ENCODE measurements around the gene RETREG3. TPM values are rescaled to one million over a fixed set of nuclear protein-coding genes. Genes with fewer than 3 reads are reported as not detected.
A peak's percentile ranks its signal among the peaks of the same experiment; 100 is the strongest.

The RETREG3 gene
- total and polyA plus RNA-seq, 2 of the 13 experiments (the other 11 are each of a cell fraction or from before 2014, with no cell fraction given): 47.0 to 55.8 TPM

DNA sequence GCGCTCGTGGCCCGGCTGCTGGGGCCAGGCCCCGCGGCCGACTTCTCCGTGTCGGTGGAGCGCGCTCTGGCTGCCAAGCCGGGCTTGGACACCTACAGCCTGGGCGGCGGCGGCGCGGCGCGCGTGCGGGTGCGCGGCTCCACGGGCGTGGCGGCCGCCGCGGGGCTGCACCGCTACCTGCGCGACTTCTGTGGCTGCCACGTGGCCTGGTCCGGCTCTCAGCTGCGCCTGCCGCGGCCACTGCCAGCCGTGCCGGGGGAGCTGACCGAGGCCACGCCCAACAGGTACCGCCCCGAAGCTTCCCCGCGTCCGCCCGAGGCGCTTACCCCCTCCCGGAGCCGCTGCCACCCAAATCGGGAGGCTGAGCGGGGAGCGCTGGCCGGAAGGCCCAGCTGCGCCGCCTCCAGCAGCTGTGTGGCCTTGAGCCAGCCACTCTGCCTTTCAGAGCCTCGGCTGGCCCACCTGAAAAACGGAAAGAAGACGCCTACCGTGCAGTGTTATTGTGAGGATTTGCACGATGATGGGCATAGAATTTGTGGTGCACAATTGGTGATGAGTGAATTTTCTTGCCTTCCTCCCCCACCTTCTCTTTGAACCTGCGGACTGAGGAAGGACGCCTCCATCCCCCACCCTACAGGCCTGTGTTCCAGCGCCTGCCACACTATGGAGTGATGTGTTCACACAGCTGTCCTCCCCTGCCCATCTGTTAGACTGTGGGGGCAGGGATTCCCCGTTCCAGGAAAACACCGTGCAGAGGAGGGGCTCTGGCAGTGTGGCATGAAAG, 72.6 kb downstream of the RETREG3 start (continued):
- TF ChIP-seq ZNF24 (IDR thresholded peaks at IDR 0.05) (no peak), FOXA1 (IDR thresholded peaks at IDR 0.05) (no peak), FOXA1 (CRISPR knock-in tag; IDR thresholded peaks at IDR 0.05) (peak; percentile 31), ZNF782 (CRISPR knock-in tag; IDR thresholded peaks at IDR 0.05; ENCODE audit: borderline replicate concordance) (peak; percentile 30; the same call in 1 of the 2 replicates), NFIC (IDR thresholded peaks at IDR 0.05; ENCODE audit: low read length) (no peak), ZNF335 (CRISPR knock-in tag; IDR thresholded peaks at IDR 0.05) (no peak; the same call in 1 of the 2 replicates), EEA1 (CRISPR knock-in tag; IDR thresholded peaks at IDR 0.05; ENCODE audit: borderline replicate concordance) (no peak), NBN (conservative IDR thresholded peaks at IDR 0.05) (no peak), KLF13 (CRISPR knock-in tag; IDR thresholded peaks at IDR 0.05) (no peak; the same call in 1 of the 2 replicates), KLF12 (CRISPR knock-in tag; IDR thresholded peaks at IDR 0.05; ENCODE audit: borderline replicate concordance) (0 out of 2 replicates have a peak, but pooled peaks have one; percentile 31), MAF1 (CRISPR knock-in tag; IDR thresholded peaks at IDR 0.05; ENCODE audit: borderline replicate concordance) (peak; percentile 48; the same call in 1 of the 2 replicates), KLF15 (CRISPR knock-in tag; IDR thresholded peaks at IDR 0.05; ENCODE audit: borderline replicate concordance) (no peak), TGIF2 (CRISPR knock-in tag; IDR thresholded peaks at IDR 0.05) (no peak), ZSCAN21 (CRISPR knock-in tag; IDR thresholded peaks at IDR 0.05; ENCODE audit: borderline replicate concordance) (peak; percentile 35; the same call in 1 of the 2 replicates)
- TF ChIP-seq, protein P1, sequence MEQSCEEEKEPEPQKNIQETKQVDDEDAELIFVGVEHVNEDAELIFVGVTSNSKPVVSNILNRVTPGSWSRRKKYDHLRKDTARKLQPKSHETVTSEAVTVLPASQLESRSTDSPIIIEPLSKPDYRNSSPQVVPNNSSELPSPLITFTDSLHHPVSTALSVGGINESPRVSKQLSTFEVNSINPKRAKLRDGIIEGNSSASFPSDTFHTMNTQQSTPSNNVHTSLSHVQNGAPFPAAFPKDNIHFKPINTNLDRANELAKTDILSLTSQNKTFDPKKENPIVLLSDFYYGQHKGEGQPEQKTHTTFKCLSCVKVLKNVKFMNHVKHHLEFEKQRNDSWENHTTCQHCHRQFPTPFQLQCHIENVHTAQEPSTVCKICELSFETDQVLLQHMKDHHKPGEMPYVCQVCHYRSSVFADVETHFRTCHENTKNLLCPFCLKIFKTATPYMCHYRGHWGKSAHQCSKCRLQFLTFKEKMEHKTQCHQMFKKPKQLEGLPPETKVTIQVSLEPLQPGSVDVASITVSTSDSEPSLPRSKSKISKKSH (CRISPR knock-in tag; IDR thresholded peaks at IDR 0.05; ENCODE audit: borderline replicate concordance): no peak
- TF ChIP-seq, protein P2, sequence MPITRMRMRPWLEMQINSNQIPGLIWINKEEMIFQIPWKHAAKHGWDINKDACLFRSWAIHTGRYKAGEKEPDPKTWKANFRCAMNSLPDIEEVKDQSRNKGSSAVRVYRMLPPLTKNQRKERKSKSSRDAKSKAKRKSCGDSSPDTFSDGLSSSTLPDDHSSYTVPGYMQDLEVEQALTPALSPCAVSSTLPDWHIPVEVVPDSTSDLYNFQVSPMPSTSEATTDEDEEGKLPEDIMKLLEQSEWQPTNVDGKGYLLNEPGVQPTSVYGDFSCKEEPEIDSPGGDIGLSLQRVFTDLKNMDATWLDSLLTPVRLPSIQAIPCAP (CRISPR knock-in tag; IDR thresholded peaks at IDR 0.05; ENCODE audit: low read depth): no peak; the same call in 1 of the 2 replicates
- TF ChIP-seq, protein P3, sequence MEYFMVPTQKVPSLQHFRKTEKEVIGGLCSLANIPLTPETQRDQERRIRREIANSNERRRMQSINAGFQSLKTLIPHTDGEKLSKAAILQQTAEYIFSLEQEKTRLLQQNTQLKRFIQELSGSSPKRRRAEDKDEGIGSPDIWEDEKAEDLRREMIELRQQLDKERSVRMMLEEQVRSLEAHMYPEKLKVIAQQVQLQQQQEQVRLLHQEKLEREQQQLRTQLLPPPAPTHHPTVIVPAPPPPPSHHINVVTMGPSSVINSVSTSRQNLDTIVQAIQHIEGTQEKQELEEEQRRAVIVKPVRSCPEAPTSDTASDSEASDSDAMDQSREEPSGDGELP (IDR thresholded peaks at IDR 0.05; ENCODE audit: borderline replicate concordance, low read depth): peak; percentile 93
- TF ChIP-seq, protein P4, sequence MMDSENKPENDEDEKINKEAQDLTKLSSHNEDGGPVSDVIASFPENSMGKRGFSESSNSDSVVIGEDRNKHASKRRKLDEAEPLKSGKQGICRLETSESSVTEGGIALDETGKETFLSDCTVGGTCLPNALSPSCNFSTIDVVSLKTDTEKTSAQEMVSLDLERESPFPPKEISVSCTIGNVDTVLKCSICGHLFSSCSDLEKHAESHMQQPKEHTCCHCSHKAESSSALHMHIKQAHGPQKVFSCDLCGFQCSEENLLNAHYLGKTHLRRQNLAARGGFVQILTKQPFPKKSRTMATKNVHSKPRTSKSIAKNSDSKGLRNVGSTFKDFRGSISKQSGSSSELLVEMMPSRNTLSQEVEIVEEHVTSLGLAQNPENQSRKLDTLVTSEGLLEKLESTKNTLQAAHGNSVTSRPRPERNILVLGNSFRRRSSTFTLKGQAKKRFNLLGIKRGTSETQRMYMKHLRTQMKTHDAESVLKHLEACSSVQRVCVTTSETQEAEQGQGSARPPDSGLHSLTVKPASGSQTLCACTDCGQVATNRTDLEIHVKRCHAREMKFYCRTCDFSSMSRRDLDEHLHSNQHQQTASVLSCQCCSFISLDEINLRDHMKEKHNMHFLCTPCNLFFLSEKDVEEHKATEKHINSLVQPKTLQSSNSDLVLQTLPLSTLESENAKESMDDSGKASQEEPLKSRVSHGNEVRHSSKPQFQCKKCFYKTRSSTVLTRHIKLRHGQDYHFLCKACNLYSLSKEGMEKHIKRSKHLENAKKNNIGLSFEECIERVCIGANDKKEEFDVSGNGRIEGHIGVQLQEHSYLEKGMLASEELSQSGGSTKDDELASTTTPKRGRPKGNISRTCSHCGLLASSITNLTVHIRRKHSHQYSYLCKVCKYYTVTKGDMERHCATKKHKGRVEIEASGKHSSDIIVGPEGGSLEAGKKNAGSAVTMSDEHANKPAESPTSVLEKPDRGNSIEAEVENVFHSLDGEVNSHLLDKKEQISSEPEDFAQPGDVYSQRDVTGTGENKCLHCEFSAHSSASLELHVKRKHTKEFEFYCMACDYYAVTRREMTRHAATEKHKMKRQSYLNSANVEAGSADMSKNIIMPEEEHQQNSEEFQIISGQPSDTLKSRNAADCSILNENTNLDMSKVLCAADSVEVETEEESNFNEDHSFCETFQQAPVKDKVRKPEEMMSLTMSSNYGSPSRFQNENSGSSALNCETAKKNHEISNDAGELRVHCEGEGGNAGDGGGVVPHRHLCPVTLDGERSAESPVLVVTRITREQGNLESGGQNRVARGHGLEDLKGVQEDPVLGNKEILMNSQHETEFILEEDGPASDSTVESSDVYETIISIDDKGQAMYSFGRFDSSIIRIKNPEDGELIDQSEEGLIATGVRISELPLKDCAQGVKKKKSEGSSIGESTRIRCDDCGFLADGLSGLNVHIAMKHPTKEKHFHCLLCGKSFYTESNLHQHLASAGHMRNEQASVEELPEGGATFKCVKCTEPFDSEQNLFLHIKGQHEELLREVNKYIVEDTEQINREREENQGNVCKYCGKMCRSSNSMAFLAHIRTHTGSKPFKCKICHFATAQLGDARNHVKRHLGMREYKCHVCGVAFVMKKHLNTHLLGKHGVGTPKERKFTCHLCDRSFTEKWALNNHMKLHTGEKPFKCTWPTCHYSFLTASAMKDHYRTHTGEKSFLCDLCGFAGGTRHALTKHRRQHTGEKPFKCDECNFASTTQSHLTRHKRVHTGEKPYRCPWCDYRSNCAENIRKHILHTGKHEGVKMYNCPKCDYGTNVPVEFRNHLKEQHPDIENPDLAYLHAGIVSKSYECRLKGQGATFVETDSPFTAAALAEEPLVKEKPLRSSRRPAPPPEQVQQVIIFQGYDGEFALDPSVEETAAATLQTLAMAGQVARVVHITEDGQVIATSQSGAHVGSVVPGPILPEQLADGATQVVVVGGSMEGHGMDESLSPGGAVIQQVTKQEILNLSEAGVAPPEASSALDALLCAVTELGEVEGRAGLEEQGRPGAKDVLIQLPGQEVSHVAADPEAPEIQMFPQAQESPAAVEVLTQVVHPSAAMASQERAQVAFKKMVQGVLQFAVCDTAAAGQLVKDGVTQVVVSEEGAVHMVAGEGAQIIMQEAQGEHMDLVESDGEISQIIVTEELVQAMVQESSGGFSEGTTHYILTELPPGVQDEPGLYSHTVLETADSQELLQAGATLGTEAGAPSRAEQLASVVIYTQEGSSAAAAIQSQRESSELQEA (CRISPR knock-in tag; IDR thresholded peaks at IDR 0.05; ENCODE audit: not compliant biosample characterization): peak; percentile 52

Data from HepG2 (cell line).